ENCODE measurements around the gene CCL8.
A peak's percentile ranks its signal among the peaks of the same experiment; 100 is the strongest.

Gene CCL8

GRCh38 chr17:34339138-34339770 lies 20.0 kb downstream of the CCL8 start:
- TF ChIP-seq CTCF (conservative IDR thresholded peaks at IDR 0.05; ENCODE audit: low read depth, low read length), result no peak
- no peak for DNase-seq (ENCODE audit: low read depth)

GRCh38 chr17:34341916-34342315 lies 22.7 kb downstream of the CCL8 start:
- no peak for DNase-seq (ENCODE audit: low read depth)
- H3K4me3 ChIP-seq (ENCODE audit: low read depth, low read length), result no peak overlapping the region
- TF ChIP-seq CTCF (conservative IDR thresholded peaks at IDR 0.05; ENCODE audit: low read depth, low read length), result no peak

More at GRCh38 chr17:34339138-34339770, 20.0 kb downstream of the CCL8 start:
- no peak overlapping the region for H3K4me3 ChIP-seq (ENCODE audit: low read depth, low read length)

GRCh38 chr17:34347063-34347462 lies 27.8 kb downstream of the CCL8 start:
- no peak for TF ChIP-seq CTCF (conservative IDR thresholded peaks at IDR 0.05; ENCODE audit: low read depth, low read length)
- no peak for DNase-seq (ENCODE audit: low read depth)
- no peak overlapping the region for H3K4me3 ChIP-seq (ENCODE audit: low read depth, low read length)

- H3K4me3 ChIP-seq (ENCODE audit: low read depth, low read length), result no peak overlapping the region
- DNase-seq (ENCODE audit: low read depth), result no peak
- no peak for TF ChIP-seq CTCF (conservative IDR thresholded peaks at IDR 0.05; ENCODE audit: low read depth, low read length)
Observed at GRCh38 chr17:34349751-34350150, 30.5 kb downstream of the CCL8 start.

GRCh38 chr17:34351096-34351495 lies 31.9 kb downstream of the CCL8 start:
- H3K4me3 ChIP-seq (ENCODE audit: low read depth, low read length), result no peak overlapping the region
- peak; percentile 35 for DNase-seq (ENCODE audit: low read depth)
- TF ChIP-seq CTCF (conservative IDR thresholded peaks at IDR 0.05; ENCODE audit: low read depth, low read length), result no peak

GRCh38 chr17:34352191-34352590 lies 33.0 kb downstream of the CCL8 start:
- TF ChIP-seq CTCF (conservative IDR thresholded peaks at IDR 0.05; ENCODE audit: low read depth, low read length), result no peak
- H3K4me3 ChIP-seq (ENCODE audit: low read depth, low read length), result no peak overlapping the region

GRCh38 chr17:34354637-34355036 lies 35.4 kb downstream of the CCL8 start:
- H3K4me3 ChIP-seq (ENCODE audit: low read depth, low read length), result no peak overlapping the region
- no peak for TF ChIP-seq CTCF (conservative IDR thresholded peaks at IDR 0.05; ENCODE audit: low read depth, low read length)
- peak; percentile 44 for DNase-seq (ENCODE audit: low read depth)

More at GRCh38 chr17:34352191-34352590, 33.0 kb downstream of the CCL8 start:
- no peak for DNase-seq (ENCODE audit: low read depth)
